Karpas-422 (cell line): Measurements from ENCODE around the gene CCDC12. TPM values are rescaled to one million over a fixed set of nuclear protein-coding genes. Genes with fewer than 3 reads are reported as not detected.
A peak's percentile ranks its signal among the peaks of the same experiment; 100 is the strongest.

Experiments used
- DNase-seq: peaks from one replicate; pipeline ENCODE4 v3.0.0-alpha.2; 2015
- H2AFZ ChIP-seq: fragments of 200-600 bp; sonication (generic); 2 replicates; pipeline ENCODE4 v1.6.1; 2014; ENCODE audit warnings: antibody characterized with exemption, low read length, mixed read lengths
- H3K27ac ChIP-seq: fragments of 200-600 bp; sonication (generic); 2 replicates; pipeline ENCODE4 v1.5.1; 2014; ENCODE audit warnings: mild to moderate bottlenecking, low read length, moderate library complexity
- H3K27me3 ChIP-seq: fragments of 200-600 bp; sonication (generic); 2 replicates; pipeline ENCODE4 v1.6.1; 2014; ENCODE audit warnings: low read length, mixed read lengths
- H3K36me3 ChIP-seq: fragments of 200-600 bp; sonication (generic); 2 replicates; pipeline ENCODE4 v1.6.1; 2014; ENCODE audit warnings: low read length, mixed read lengths; ENCODE audit not compliant: insufficient read depth
- H3K4me1 ChIP-seq: fragments of 200-600 bp; sonication (generic); 2 replicates; pipeline ENCODE4 v1.6.1; 2014; ENCODE audit warnings: mild to moderate bottlenecking, low read length, mixed read lengths
- H3K4me2 ChIP-seq: fragments of 200-600 bp; sonication (generic); 2 replicates; pipeline ENCODE4 v1.6.1; 2014; ENCODE audit warnings: low read length, low read depth, mild to moderate bottlenecking; ENCODE audit not compliant: poor library complexity, severe bottlenecking
- H3K4me3 ChIP-seq: fragments of 200-600 bp; sonication (generic); 2 replicates; pipeline ENCODE4 v1.5.1; 2014; ENCODE audit warnings: mild to moderate bottlenecking, antibody characterized with exemption, low read length, mixed read lengths
- H3K79me2 ChIP-seq: fragments of 200-600 bp; sonication (generic); 2 replicates; pipeline ENCODE4 v1.6.1; 2014; ENCODE audit warnings: mild to moderate bottlenecking, low read length, mixed read lengths
- H3K9ac ChIP-seq: fragments of 200-600 bp; sonication (generic); 2 replicates; pipeline ENCODE4 v1.6.0; 2014; ENCODE audit warnings: low read length
- H3K9me2 ChIP-seq: fragments of 200-600 bp; sonication (generic), shearing (Covaris generic); replicated peaks from 2 replicates; pipeline ENCODE4 v1.6.0; 2014; ENCODE audit warnings: mild to moderate bottlenecking, low read length, moderate library complexity; ENCODE audit not compliant: insufficient read depth
- H3K9me3 ChIP-seq: fragments of 300-700, 200-600 bp; sonication (generic); 2 replicates; pipeline ENCODE4 v1.6.1; 2014; ENCODE audit warnings: low read length, mixed read lengths
- H4K20me1 ChIP-seq: fragments of 200-600 bp; sonication (generic); 2 replicates; pipeline ENCODE4 v1.6.1; 2014; ENCODE audit warnings: mild to moderate bottlenecking, antibody characterized with exemption, low read length, low read depth; ENCODE audit not compliant: insufficient read depth
- total RNA-seq: library from RNA; depleted of rRNA; stranded (reverse); fragments of >200 nt; shearing (Covaris generic); gene quantifications from 2 replicates; pipeline ENCODE4 v1.2.3, GENCODE V29; 2014; ENCODE audit warnings: low replicate concordance

The CCDC12 gene
- total RNA-seq, 1 experiment from 2014 or later = 40.2 TPM

DNA sequence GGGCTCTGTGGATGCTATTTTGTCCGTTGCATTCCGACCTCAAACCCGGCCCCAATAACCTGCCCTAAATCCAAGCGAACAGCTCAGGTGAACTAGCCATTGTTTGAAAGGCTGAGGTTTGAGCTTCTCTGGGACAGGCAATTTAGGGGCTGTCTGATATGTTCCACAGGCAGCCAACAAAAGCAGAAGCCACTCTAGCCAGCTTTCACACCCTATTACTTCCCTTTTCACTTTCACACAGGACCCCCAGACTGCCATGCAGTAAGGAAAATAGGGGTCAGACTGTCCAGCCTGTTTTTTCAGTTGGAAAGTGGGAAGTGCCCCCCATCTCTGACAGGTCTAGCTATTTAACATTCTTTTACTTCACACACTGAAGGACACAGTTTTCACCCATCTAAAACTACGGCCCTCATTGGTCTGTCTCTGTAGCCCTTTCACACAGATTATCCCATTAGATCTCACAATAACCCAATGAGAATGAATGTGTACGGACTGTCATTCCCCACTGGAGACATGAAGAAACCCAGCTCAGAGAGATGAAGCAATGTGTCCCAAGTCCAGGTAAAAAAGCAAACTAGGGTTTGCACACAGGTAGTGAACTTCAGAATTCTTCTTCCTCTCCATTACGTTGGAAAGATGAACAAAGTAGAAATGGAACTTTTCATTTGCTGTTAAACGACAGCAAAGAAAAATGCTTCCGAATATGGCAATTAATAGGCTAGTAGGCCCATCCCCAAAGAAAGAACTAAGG, 1.9 kb downstream of the CCDC12 start:
- peaks cover 77% of the 10 kb centered on the region for H3K4me1 ChIP-seq
- peaks cover 25% of the 10 kb centered on the region for H4K20me1 ChIP-seq
- H3K27ac ChIP-seq = peak overlapping the region; percentile 92
- H3K9ac ChIP-seq = peak overlapping the region; percentile 98
- peak overlapping the region; percentile 73 for H3K4me2 ChIP-seq
- H3K79me2 ChIP-seq = peaks cover 79% of the 10 kb centered on the region
- no peaks in the 10 kb centered on the region for H3K27me3 ChIP-seq
- H3K4me3 ChIP-seq = peak overlapping the region; percentile 95
- H2AFZ ChIP-seq = no peak overlapping the region
- H3K9me2 ChIP-seq = no peaks in the 10 kb centered on the region
- peak; percentile 80 for DNase-seq
- no peaks in the 10 kb centered on the region for H3K9me3 ChIP-seq
- peaks cover 25% of the 10 kb centered on the region for H3K36me3 ChIP-seq

DNA sequence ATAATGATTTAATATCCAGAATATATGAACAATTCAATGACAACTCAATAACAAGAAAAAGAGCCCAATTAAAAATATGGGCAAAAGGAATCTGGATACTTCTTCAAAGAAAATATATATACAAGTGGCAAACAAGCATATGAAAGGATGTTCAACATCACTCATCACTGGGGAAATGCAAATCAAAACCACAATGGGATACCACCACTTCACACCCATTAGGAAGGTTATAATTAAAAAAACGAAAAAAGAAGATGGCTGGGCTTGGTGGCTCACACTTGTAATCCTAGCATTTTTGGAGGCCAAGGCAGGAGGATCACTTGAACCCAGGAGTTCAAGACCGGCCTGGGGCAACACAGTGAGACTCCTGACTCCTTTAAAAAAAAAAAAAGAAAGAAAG, 4.1 kb downstream of the CCDC12 start:
- Histone ChIP-seq H4K20me1 (peaks cover 47% of the 10 kb centered on the region), H3K9me3 (no peaks in the 10 kb centered on the region), H2AFZ (no peak overlapping the region), H3K36me3 (peaks cover 29% of the 10 kb centered on the region), H3K9me2 (no peaks in the 10 kb centered on the region), H3K4me2 (peak overlapping the region; percentile 84), H3K27me3 (no peaks in the 10 kb centered on the region), H3K79me2 (peaks cover 88% of the 10 kb centered on the region), H3K9ac (peak overlapping the region; percentile 66), H3K4me1 (peaks cover 83% of the 10 kb centered on the region), H3K4me3 (peak overlapping the region; percentile 41), H3K27ac (peak overlapping the region; percentile 92)
- peak; percentile 77 for DNase-seq

DNA sequence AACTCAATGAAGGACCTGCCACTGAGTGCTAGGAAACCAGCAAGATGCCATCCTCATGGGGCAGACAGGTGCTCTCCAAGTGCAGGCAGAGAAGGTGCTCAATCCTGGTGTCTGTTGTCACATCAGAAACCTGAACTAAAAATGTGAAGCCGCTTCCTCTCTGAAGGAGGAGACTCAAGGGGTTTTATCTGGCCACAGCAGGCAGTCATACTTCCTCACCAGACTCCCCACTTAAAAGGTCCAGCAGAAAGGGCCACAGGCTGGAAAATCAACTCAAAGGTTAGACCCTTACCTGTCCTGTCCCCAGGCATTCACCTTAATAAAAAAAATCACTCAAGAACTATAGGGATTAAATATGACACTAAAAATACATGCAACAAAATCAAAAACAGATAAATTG, 4.8 kb downstream of the CCDC12 start:
- H3K9me3 ChIP-seq = no peaks in the 10 kb centered on the region
- peak overlapping the region; percentile 92 for H3K27ac ChIP-seq
- peaks cover 85% of the 10 kb centered on the region for H3K4me1 ChIP-seq
- H3K9ac ChIP-seq = peak overlapping the region; percentile 66
- H3K9me2 ChIP-seq = no peaks in the 10 kb centered on the region
- peaks cover 29% of the 10 kb centered on the region for H3K36me3 ChIP-seq
- no peaks in the 10 kb centered on the region for H3K27me3 ChIP-seq
- H3K4me2 ChIP-seq = peak overlapping the region; percentile 84
- H3K4me3 ChIP-seq = peak overlapping the region; percentile 41
- H3K79me2 ChIP-seq = peaks cover 95% of the 10 kb centered on the region
- peaks cover 54% of the 10 kb centered on the region for H4K20me1 ChIP-seq
- H2AFZ ChIP-seq = no peak overlapping the region
- DNase-seq = peak; percentile 79

DNA sequence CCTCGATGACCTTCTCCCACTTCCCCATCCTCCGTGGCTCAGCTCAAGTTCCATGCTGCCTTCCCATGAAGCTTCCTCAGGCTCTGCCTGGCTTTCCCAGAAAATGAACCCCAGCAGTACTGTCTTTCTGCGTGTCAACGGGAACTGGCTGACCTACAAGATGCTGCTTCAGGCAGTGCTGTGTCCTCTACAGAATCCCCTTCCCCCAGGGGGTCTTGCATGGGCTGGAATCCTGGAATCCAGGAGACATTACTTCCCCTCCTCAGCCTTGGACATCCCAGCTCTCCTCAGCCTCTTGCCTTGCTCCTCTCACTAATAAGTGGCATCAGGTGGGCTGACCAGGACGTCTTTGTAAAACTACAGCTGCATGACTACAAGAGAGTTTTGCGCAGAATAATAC, 5.4 kb downstream of the CCDC12 start:
- H3K9me2 ChIP-seq = no peaks in the 10 kb centered on the region
- H3K79me2 ChIP-seq = peaks cover 97% of the 10 kb centered on the region
- H3K27ac ChIP-seq = peak overlapping the region; percentile 92
- peak overlapping the region; percentile 41; the same call in 1 of the 2 replicates for H3K4me3 ChIP-seq
- H3K27me3 ChIP-seq = no peaks in the 10 kb centered on the region
- DNase-seq = no peak
- H4K20me1 ChIP-seq = peaks cover 58% of the 10 kb centered on the region
- H3K36me3 ChIP-seq = peaks cover 29% of the 10 kb centered on the region
- H2AFZ ChIP-seq = no peak overlapping the region
- H3K9ac ChIP-seq = peak overlapping the region; percentile 66
- H3K4me2 ChIP-seq = peak overlapping the region; percentile 84
- no peaks in the 10 kb centered on the region for H3K9me3 ChIP-seq
- H3K4me1 ChIP-seq = peaks cover 90% of the 10 kb centered on the region

DNA sequence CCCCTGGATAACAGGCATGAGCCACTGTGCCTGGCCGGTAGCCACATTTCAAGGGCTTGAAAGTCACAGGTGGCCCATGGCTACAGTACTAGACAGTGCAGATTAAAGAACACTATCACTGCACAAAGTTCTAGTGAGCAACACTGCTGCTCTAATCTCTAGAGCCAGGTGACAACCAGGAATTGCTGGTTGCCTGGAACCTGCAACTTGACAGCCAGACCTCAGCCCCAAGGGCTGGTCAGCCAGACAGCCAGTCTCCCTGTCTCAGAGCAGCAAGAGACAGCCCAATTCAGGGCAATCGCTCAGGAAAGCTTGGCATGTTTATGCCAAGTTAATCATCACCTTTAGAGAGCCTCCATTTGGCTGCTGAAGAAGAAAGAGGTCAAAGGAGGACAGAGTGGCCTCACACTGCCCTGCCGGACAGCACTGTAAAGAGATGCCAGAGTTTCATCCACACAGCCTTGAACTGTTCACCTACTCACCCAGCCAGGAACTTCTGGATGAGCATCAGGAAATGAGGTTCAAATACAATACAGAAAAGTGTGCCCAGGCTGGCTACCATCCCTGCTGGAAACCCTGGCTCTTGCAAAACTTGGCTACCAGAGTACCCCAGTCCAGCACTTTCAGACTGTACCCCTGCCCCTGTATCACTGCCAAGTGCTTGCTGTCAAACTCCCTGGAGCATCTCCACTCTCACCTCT, 6.0 kb downstream of the CCDC12 start:
- no peaks in the 10 kb centered on the region for H3K27me3 ChIP-seq
- no peaks in the 10 kb centered on the region for H3K9me2 ChIP-seq
- H3K4me3 ChIP-seq = peak overlapping the region; percentile 41; the same call in 1 of the 2 replicates
- H4K20me1 ChIP-seq = peaks cover 62% of the 10 kb centered on the region
- H3K79me2 ChIP-seq = peaks cover 97% of the 10 kb centered on the region
- H3K9me3 ChIP-seq = no peaks in the 10 kb centered on the region
- peak overlapping the region; percentile 84 for H3K4me2 ChIP-seq
- H3K9ac ChIP-seq = peak overlapping the region; percentile 66
- H3K27ac ChIP-seq = peak overlapping the region; percentile 92
- H2AFZ ChIP-seq = no peak overlapping the region
- peaks cover 97% of the 10 kb centered on the region for H3K4me1 ChIP-seq
- DNase-seq = no peak
- H3K36me3 ChIP-seq = peaks cover 33% of the 10 kb centered on the region

DNA sequence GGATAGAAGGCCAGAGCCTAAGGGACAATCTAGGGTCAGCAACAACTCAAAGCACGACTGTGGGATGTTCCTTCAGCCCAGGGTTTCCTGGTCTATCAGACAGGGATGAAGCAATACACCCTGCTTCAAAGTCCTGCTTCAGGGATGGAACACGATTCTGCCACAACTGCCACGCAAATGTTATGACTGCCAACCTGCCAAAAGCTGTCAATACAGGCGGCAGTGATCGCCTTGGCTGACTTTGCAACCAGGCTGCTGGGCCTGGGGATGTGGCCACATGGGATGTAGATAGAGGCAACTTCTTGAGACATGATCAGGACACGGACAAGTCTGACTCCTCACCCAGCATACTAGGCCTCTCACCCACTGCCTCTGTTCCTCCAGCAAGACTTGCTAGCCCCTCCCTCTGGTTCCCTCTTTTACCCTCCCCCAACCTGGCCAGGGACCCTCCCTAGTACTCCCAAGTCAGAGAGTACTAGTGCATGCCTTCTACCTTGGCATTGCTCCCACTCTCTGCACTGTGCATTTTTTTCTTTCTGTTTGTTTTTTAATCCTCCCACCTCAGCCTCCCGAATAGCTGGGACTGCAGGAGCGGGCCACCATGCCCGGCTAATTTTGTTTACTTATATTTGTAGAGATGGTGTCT, 7.6 kb downstream of the CCDC12 start:
- Histone ChIP-seq H2AFZ (no peak overlapping the region), H3K36me3 (peaks cover 32% of the 10 kb centered on the region), H3K4me3 (no peak overlapping the region), H4K20me1 (peaks cover 66% of the 10 kb centered on the region), H3K9me3 (no peaks in the 10 kb centered on the region), H3K9ac (peak overlapping the region; percentile 31), H3K9me2 (no peaks in the 10 kb centered on the region), H3K79me2 (peaks cover 90% of the 10 kb centered on the region), H3K4me2 (peak overlapping the region; percentile 84), H3K27me3 (no peaks in the 10 kb centered on the region), H3K27ac (peak overlapping the region; percentile 92), H3K4me1 (peaks cover 90% of the 10 kb centered on the region)
- DNase-seq = no peak

DNA sequence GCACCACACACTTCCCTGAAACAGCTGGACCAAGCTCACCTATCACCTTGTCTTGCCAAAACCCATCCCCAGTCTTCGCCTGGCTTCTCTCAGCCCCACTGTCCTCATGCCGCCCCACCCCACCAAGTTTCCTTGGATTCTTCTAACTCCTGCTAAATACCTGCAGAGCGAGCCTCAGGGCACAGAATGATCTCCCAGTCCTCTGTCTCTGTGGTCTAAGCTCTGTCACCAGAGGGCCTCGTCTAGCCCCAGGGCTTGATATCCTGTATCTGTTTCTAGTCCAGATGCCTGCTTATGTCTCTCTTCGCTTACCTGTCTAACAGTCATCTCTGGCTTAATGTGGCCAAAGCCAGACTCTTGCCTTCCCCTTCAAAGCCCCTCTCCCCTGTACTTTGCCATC, 9.7 kb downstream of the CCDC12 start:
- Histone ChIP-seq H2AFZ (no peak overlapping the region), H3K27ac (peak overlapping the region; percentile 92), H3K4me1 (peaks cover 82% of the 10 kb centered on the region), H3K9me2 (no peaks in the 10 kb centered on the region), H3K4me3 (no peak overlapping the region), H3K27me3 (no peaks in the 10 kb centered on the region), H3K36me3 (peaks cover 35% of the 10 kb centered on the region), H3K79me2 (peaks cover 84% of the 10 kb centered on the region), H3K9ac (0 out of 2 replicates have a peak overlapping the region, but pooled peaks have one; percentile 31), H3K4me2 (peak overlapping the region; percentile 12), H3K9me3 (no peaks in the 10 kb centered on the region), H4K20me1 (peaks cover 68% of the 10 kb centered on the region)
- peak; percentile 45 for DNase-seq

DNA sequence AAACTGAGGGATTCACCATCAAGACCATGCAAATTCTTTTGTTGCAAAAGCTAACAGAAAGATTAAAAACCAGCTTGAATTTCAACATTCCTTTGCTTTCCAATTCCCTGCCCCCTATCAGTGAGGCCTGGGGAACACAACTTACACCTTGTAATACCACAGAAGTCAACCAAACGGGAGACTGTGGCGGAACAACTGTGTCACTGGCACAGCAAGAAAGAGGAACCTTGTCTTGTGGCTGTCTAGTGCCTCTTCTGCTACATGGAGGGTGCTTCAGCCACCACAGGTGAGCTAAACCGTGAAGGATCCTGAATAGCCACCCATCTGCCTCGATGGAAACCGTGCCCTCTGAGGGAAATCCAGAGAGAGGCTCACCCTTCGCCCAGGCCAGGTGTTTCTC, 11.4 kb downstream of the CCDC12 start:
- Histone ChIP-seq H3K9ac (peak overlapping the region; percentile 32; the same call in 1 of the 2 replicates), H3K9me3 (no peaks in the 10 kb centered on the region), H4K20me1 (peaks cover 69% of the 10 kb centered on the region), H3K27me3 (no peaks in the 10 kb centered on the region), H3K4me1 (peaks cover 82% of the 10 kb centered on the region), H2AFZ (no peak overlapping the region), H3K27ac (peak overlapping the region; percentile 78), H3K79me2 (peaks cover 84% of the 10 kb centered on the region), H3K9me2 (no peaks in the 10 kb centered on the region), H3K36me3 (peaks cover 23% of the 10 kb centered on the region), H3K4me3 (no peak overlapping the region), H3K4me2 (peak overlapping the region; percentile 25)
- peak; percentile 54 for DNase-seq
